DOHH2 (cell line): ENCODE results near the gene ASB6.

ENCODE experiments used
- CTCF ChIP-seq: fragments of 200-600 bp; sonication (generic); IDR thresholded peaks from one replicate; pipeline ENCODE4 v1.5.1; 2014; ENCODE audit warnings: antibody characterized with exemption, mild to moderate bottlenecking, low read depth, low read length; ENCODE audit not compliant: poor library complexity, severe bottlenecking
- EZH2phosphoT487 ChIP-seq: fragments of 200-600 bp; sonication (generic); IDR thresholded peaks from 2 replicates; pipeline ENCODE4 v1.6.1; 2017; ENCODE audit warnings: borderline replicate concordance, mild to moderate bottlenecking, antibody characterized with exemption, low read length, moderate library complexity, mixed read lengths

GRCh38 chr9:129688285-129689043 is 46.5 kb upstream of the ASB6 start:
- no peak for TF ChIP-seq CTCF
- no peak for TF ChIP-seq EZH2phosphoT487
